HEK293T (cell line): ENCODE data around the gene SMIM45.

ENCODE experiments used
- CTCF ChIA-PET: fragments of 350-600 bp; formaldehyde crosslinking; extraction: SDS; loops from one replicate; lab custom pipeline; 2021; ENCODE audit warnings: antibody characterized with exemption, inconsistent platforms; lab: Yijun Ruan, JAX
- POLR2A ChIA-PET: fragments of 350-600 bp; formaldehyde crosslinking; extraction: SDS; loops from one replicate; lab custom pipeline; 2020; ENCODE audit warnings: antibody characterized with exemption, inconsistent platforms; lab: Yijun Ruan, JAX
- DNase-seq: peaks from one replicate; pipeline ENCODE4 v3.0.0; 2012; ENCODE audit warnings: mixed read lengths; ENCODE audit errors: extremely low spot score
- ARNT ChIP-seq: fragments of 450-650 bp; IDR thresholded peaks from 2 replicates; pipeline ENCODE4 v1.6.1; 2017; ENCODE audit warnings: mild to moderate bottlenecking
- BHLHE40 ChIP-seq: fragments of 450-650 bp; IDR thresholded peaks from 2 replicates; pipeline ENCODE4 v1.6.1; 2016; ENCODE audit warnings: mild to moderate bottlenecking, moderate library complexity, borderline replicate concordance
- CTBP1 ChIP-seq: fragments of 450-650 bp; IDR thresholded peaks from 2 replicates; pipeline ENCODE4 v1.6.1; 2016; ENCODE audit warnings: borderline replicate concordance
- ELF4 ChIP-seq: fragments of 450-650 bp; IDR thresholded peaks from 2 replicates; pipeline ENCODE4 v1.6.1; 2017; ENCODE audit warnings: antibody characterized with exemption
- FOXA1 ChIP-seq: fragments of 450-650 bp; IDR thresholded peaks from 2 replicates; pipeline ENCODE4 v1.6.1; 2016; ENCODE audit warnings: mild to moderate bottlenecking
- FOXK2 ChIP-seq: fragments of 450-650 bp; IDR thresholded peaks from 2 replicates; pipeline ENCODE4 v1.6.1; 2016; ENCODE audit warnings: mild to moderate bottlenecking
- FOXM1 ChIP-seq: fragments of 450-650 bp; IDR thresholded peaks from 2 replicates; pipeline ENCODE4 v1.6.1; 2017; ENCODE audit warnings: mild to moderate bottlenecking, borderline replicate concordance
- HDGF ChIP-seq: fragments of 450-650 bp; IDR thresholded peaks from 2 replicates; pipeline ENCODE4 v1.6.1; 2017; ENCODE audit warnings: antibody characterized with exemption, borderline replicate concordance
- L3MBTL2 ChIP-seq: fragments of 450-650 bp; conservative IDR thresholded peaks from 2 replicates; pipeline ENCODE4 v1.6.1; 2016; ENCODE audit warnings: mild to moderate bottlenecking
- LEF1 ChIP-seq: fragments of 450-650 bp; IDR thresholded peaks from 2 replicates; pipeline ENCODE4 v1.6.1; 2017; ENCODE audit warnings: mild to moderate bottlenecking, borderline replicate concordance
- NFRKB ChIP-seq: fragments of 450-650 bp; IDR thresholded peaks from 2 replicates; pipeline ENCODE4 v1.6.1; 2016; ENCODE audit warnings: mild to moderate bottlenecking, moderate library complexity
- SP1 ChIP-seq: fragments of 450-650 bp; IDR thresholded peaks from 2 replicates; pipeline ENCODE4 v1.6.1; 2017
- SUZ12 ChIP-seq: fragments of 450-650 bp; IDR thresholded peaks from 2 replicates; pipeline ENCODE4 v1.6.1; 2016; ENCODE audit warnings: mild to moderate bottlenecking
- TARDBP ChIP-seq: fragments of 450-650 bp; IDR thresholded peaks from 2 replicates; pipeline ENCODE4 v1.6.1; 2016
- ZNF384 ChIP-seq: fragments of 450-650 bp; IDR thresholded peaks from 2 replicates; pipeline ENCODE4 v1.6.1; 2016
- TF ChIP-seq, protein P1 (sequence below): fragments of 450-650 bp; IDR thresholded peaks from 2 replicates; pipeline ENCODE4 v1.6.1; 2016

Gene SMIM45

DNA sequence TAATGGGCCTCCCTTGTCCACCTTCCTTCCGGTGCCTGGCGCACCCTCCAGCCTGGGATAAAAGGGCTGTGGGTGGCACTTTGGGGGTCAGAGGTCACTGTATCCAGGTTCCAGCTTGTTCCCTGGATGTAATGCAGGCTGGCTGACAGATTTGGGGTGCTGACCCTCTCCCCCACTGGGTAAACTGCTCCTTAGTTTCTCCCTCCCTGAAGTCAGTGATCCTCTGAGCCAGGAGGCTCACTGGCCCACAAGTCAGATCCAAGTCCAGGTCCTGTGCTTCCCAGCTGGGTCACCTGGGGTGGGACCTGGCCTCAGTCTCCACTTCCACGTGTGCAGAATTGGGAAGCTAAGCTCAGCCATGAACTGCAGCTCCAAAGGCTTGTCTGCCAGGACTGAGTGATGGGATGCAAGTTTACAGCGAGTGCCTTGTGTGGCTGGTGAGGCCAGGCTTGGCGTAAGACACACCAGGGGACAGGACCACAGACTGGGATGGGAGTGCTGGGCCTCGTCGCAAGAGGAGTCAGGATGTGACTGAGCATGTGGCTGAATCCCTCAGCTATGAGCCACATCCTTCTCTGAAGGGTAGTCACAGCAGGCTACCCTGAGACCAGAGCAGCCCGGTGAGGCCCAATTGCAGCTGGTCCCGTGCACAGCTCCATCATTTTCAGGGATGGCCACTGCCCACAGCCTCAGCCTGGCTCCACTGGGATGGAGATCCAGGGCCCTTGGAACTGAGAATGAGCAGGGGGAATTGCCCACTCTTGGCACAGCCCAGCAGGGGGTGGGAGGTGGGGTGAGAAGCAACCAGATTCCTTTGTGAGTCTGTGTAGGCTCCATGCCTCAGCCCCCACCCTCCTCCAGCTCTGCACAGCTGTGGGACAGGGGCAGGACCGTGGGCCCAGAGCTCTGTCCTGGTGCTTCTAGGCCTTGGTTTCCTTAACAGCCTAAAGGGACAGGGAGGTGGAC is 44.2 kb upstream of the SMIM45 start:
- TF ChIP-seq BHLHE40: no peak
- ChIA-PET CTCF (interaction anchor here (1.3 kb wide), 1 partner anchor 18 kb away, joined by 4 read pairs; no protein-coding TSS in a partner anchor), POLR2A (interaction anchor here (2.5 kb wide), 1 partner anchor 39 kb away, joined by 7 read pairs; the partner anchor contains the start of gene CENPM)
- no peak for DNase-seq

DNA sequence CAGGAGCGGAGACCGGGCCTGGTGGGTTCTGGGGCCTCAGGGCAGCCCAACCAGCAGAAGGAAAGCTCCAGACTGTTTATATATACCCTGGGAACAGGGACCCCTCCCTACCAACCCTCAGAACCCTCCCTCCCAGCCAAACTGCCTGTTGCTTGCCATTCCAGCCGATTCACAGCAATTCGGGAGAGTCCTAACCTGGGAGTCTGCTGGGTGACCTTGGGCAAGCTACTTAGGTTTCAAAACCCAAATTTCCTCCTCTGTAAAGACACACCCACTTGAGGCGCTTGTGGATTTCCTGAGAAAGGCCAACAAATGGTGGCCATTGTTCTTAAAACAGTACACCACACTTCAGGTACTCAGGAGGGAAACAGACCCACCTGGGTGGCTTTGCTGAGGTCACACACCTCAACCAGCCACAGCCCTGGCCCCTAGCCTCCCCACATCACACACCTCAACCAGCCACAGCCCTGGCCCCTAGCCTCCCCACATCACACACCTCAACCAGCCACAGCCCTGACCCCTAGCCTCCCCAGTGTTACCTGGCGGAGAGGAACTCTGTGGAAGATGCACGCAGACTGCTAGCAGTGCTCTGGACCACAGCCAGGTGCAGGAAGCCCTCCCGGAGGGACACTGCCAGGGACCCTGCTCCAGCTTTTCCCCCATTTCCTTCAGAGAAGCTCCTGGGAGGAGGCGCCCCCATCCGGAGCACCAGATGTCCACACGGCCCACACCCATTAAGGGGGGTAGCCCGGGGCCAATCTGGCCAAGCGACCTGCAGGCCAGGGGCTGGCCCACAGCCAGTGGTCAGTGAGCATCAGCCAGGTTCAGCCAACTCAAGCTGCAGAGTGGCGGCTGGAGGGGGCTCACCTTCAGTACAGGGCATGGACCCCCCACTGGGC is 43.3 kb upstream of the SMIM45 start:
- no peak for DNase-seq
- no peak for TF ChIP-seq SUZ12
- TF ChIP-seq LEF1: no peak
- TF ChIP-seq SP1: no peak
- no peak for TF ChIP-seq ARNT
- no peak for TF ChIP-seq CTBP1
- TF ChIP-seq NFRKB: no peak
- TF ChIP-seq ZNF384: no peak
- no peak for TF ChIP-seq FOXK2
- no peak for TF ChIP-seq BHLHE40
- no peak for TF ChIP-seq FOXA1
- no peak for TF ChIP-seq ELF4
- no peak for TF ChIP-seq HDGF
- no peak for TF ChIP-seq FOXM1
- CTCF ChIA-PET: interaction anchor here (1.3 kb wide), 1 partner anchor 17 kb away, joined by 4 read pairs; no protein-coding TSS in a partner anchor
- POLR2A ChIA-PET: interaction anchor here (2.5 kb wide), 1 partner anchor 38 kb away, joined by 7 read pairs; the partner anchor contains the start of gene CENPM

DNA sequence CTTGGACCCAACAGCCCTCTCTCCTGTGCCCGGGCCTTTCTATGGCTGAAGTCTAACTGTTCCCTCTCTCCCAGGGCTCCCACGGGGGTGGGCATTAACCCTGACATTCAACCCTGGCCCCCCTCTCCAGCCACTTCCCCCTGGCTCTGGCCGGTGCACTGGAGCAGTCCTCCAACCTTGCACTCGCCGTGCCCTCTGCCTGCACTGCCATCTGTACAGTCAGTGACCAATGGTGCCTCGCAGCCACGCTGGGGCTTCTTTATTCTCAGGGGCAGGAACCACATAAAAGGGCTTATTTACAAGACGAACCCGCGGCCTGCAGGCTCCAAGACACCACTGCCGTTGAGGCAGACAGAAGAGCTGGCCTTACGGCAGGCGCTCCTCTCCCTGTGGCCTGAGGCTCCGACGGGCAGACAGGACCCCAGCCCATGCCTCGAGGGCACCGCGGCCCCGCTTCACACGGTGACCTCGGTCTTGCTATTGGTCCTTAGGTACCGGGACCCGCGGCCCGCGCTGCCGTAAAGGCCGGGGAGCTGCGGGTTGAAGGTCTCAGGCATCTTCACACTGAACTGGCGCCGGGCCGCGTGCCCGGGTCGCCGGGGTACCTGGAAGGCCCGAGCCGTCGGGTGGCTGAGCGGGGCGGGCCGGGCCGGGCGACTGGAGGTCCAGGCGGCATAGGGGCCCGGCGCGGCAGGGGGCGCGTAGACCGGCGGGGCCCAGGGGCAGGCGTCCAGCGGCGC is 42.5 kb upstream of the SMIM45 start:
- DNase-seq: no peak
- CTCF ChIA-PET: no interaction called here
- TF ChIP-seq ZNF384 (no peak), SUZ12 (no peak), ARNT (no peak), FOXK2 (no peak), SP1 (no peak), CTBP1 (no peak), FOXM1 (no peak), FOXA1 (no peak), NFRKB (no peak)
- TF ChIP-seq, protein P1, sequence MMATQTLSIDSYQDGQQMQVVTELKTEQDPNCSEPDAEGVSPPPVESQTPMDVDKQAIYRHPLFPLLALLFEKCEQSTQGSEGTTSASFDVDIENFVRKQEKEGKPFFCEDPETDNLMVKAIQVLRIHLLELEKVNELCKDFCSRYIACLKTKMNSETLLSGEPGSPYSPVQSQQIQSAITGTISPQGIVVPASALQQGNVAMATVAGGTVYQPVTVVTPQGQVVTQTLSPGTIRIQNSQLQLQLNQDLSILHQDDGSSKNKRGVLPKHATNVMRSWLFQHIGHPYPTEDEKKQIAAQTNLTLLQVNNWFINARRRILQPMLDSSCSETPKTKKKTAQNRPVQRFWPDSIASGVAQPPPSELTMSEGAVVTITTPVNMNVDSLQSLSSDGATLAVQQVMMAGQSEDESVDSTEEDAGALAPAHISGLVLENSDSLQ: no peak
- POLR2A ChIA-PET: interaction anchor here (2.5 kb wide), 1 partner anchor 37 kb away, joined by 7 read pairs; the partner anchor contains the start of gene CENPM

DNA sequence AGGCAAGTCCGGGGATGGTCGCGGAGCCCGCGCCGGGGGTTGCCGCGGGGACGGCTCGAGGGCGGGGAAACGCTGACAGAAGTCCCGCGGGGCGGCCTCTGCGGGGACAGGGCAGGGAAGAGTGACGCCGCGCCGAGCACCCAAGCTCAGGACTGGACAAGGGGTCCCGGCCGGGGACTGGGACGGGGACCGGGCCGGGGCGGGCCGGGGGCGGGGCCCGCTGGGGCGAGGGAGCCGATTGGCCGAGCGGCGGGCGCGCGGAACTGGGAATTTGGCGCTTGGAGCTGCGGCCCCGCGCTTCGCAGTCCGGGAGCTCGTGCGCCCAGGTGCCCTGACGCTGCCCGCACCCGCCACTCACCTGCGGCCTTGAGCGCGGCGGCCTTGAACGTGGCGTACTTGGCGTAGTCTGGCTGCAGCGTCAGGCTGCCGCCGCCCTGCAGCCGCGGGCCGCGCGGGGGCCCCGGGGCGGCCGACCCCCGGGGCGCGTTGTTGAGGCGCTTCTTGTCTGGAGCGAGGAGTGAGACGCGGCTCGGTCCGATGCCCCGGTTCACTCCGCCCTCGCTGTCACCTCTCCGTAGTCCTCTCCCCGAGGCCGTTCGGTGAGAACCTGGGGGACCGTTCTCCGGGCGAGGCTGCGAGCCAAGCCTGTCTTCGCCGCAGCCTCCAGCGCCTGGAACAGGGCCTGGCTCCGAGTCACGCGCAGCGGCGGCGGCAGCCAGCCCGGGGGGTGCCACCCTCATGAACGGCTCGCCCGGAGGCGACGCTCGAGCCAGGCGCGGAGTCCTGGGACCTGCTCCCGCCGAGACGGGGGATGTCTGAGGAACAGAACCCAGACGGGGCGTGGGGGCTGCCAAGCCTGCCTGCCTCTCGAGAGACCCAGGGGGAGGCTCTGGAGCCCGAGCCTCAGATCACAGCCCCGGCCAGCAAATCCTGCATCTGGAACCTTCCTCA is 41.6 kb upstream of the SMIM45 start:
- DNase-seq: no peak
- ChIA-PET CTCF (no interaction called here), POLR2A (interaction anchor here (1.3 kb wide), 1 partner anchor 15 kb away, joined by 4 read pairs; no protein-coding TSS in a partner anchor)
- TF ChIP-seq HDGF: no peak
- no peak for TF ChIP-seq TARDBP
- no peak for TF ChIP-seq CTBP1
- TF ChIP-seq, protein P1: no peak
- TF ChIP-seq LEF1: no peak
- TF ChIP-seq BHLHE40: no peak
- no peak for TF ChIP-seq NFRKB
- TF ChIP-seq FOXA1: no peak
- TF ChIP-seq FOXK2: no peak
- TF ChIP-seq ARNT: no peak
- no peak for TF ChIP-seq ELF4
- no peak for TF ChIP-seq SP1
- TF ChIP-seq ZNF384: no peak
- TF ChIP-seq FOXM1: no peak
- no peak for TF ChIP-seq L3MBTL2

DNA sequence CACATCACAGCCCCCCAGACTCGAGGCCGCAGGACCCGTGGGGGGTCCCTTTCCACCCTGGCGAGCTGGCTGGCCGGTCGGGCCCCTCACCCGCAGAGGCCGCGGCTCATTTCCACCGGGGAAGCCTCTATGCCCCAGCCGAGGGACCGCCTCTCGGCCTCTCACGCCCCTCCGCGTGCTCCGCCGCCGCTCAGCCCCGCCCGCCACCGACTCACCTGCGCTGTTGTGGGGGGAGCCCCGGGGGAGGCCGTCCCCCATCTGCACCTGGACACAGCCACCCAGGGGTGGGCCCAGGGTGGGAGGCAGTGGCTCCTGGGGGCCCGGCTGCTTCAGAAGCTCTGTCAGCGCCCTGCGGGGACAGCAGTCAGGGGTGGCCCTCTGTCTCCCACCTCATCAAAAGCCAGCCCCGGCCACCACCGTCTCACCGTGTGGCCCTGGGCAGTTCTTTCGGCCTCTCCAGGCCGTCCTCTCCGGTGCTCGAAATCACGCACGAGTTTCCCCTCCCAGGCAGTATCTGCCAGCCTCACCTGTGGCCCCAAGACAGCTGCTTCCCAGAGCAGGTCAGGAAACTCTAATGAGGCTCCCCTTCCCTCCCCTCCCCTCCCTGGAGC is 40.8 kb upstream of the SMIM45 start:
- POLR2A ChIA-PET: interaction anchor here (1.3 kb wide), 1 partner anchor 14 kb away, joined by 4 read pairs; no protein-coding TSS in a partner anchor
- DNase-seq: no peak
- TF ChIP-seq BHLHE40: no peak
- TF ChIP-seq FOXM1: no peak
- TF ChIP-seq FOXA1: no peak
- TF ChIP-seq ARNT: no peak
- no peak for TF ChIP-seq HDGF
- TF ChIP-seq SUZ12: no peak
- CTCF ChIA-PET: interaction anchor here (0.6 to 0.7 kb wide), 2 partner anchors 12 to 55 kb away, joined by 3 read pairs; no protein-coding TSS in a partner anchor
